Measurements from ENCODE around the gene IGFL4.

IGFL4 gene

DNA sequence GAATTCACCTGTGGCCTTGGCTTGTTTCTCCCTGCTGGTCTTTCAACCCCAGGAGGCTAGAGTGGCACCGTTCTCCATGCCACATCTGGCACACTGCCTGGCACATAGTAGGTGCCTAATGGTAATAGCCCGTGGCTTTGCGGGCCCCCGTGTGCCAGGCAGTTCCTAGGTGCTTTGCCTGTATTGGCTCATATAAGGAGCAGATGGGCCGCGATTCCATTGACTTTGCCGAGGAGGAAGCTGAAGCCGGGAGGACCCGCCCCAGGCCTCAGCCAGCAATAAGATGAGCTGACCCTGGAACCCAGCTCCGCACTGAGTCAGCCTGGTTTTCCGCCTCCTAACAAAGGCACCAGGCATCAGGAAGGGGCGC is 18.8 kb downstream of the IGFL4 start:
- DNase-seq, result no peak

GRCh38 chr19:46021531-46022041 is 19.2 kb downstream of the IGFL4 start:
- DNase-seq, result peak in 1 of 56 donors; percentile 6

- DNase-seq, result peak in 1 of 56 donors; percentile 13
These were observed 20.0 kb downstream of the IGFL4 start for GRCh38 chr19:46020819-46021125.

DNA sequence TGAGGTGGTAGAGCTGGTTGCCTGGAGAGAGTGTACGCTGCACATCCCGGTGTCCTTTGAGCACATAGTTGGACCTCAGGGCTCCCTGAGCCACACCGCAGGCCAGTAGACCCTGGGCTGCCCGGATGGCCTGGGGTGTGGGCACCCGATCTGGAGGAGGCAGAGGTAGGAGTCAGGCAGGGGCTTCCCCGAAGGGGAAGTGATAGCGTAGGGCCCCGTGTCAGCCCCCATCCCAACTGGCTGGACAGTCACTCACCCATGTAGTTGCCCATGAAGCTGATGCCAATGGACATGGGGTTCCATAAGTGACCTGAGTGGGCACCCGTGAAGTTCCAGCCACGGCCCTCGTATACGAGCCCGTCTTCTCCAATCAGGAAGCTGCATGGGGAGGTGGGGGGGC is 21.5 kb downstream of the IGFL4 start:
- DNase-seq, result no peak

GRCh38 chr19:46018729-46019251 is 22.0 kb downstream of the IGFL4 start:
- DNase-seq, result no peak

DNA sequence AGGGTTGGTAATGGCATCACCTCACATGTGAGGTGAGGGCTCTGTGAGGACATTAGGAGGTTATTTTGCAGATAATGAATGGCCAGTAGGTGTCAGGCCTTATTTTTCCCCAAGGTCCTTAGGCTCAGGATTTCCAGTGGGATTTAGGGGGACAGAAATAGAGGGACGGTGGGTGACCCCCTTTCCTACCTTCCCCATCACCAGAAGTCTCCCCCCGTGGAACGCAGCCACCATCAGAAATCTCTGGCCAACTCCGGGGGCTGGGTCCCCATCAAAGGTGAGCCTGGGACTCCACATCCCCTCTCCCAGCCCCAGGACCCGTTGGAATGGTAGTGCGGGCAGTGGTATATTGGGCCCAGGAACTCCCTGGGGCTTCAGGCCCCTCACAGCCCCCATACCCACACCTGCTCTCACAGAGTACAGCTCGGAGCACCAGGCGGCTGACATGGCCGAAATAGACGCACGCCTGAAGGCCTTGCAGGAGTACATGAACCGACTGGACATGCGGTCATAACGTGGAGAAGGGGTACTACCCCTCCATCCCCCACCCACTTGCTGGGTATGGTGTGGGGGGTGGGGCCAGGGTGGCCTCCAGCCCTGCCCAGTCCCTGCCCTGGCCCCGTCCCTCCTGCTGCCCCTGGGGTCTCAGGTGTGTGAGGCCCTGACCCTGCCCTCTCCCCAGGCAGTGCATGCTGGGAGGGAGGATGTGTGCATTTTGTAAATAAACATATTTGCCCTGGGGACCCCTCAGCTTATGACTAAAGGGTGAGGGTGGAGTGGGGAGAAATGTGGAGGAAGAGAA is 22.7 kb downstream of the IGFL4 start:
- DNase-seq, result no peak

DNA sequence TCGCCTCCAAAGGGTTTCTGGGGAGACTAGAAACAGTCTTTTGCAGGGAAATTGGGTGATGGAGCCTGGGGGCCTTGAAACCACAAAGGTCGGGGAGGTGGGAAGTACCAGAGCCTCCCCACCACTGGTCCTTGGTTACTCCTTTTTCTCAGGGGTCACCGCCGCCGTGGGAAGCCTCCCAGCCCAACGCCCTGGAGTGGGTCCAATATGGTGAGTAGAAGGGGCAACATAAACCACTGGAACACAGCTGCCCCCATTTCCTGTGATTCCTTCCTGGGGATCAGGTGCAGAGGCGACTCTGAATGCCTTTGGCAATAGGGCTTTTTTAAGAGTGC is 23.7 kb downstream of the IGFL4 start:
- DNase-seq, result no peak

- peak in 49 of 56 donors; percentile 10 to 87 (median 64) for DNase-seq
These were observed 24.2 kb downstream of the IGFL4 start for GRCh38 chr19:46016426-46017094.

DNA sequence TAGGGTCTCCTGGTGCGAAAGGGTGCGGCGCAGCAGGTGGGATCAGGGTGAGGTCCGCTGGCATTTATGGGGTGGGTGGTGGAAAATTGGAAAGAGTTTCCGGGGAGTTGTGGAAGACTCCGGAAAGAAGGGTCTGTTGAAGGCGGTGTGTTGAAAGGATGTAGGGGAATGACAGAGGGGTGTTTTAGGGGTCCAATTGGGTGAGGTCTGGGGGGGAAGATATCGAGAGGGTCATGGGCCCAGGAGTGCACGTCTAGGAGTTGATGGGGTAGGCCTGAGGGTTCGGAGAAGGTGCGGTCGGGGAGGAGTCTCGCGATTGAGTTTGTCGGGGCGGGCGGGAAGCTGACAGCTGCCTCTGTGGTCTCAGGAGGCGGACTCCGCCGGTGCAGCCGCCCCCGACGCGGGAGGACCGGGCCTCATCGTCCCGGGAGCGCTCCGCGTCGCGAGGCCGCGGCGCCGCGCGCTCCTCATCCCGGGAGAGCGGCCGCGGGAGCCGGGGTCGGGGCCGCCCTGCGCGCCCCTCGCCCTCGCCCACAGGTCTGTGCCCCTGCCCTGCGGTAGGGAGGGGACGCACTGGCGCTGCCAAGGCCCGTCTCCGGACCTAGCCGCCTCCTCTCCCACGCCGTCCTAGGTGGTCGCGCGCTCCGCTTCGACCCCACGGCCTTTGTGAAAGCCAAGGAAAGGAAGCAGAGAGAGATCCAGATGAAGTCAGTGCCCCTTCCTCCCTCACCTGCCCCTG is 24.9 kb downstream of the IGFL4 start:
- DNase-seq, result no peak

DNA sequence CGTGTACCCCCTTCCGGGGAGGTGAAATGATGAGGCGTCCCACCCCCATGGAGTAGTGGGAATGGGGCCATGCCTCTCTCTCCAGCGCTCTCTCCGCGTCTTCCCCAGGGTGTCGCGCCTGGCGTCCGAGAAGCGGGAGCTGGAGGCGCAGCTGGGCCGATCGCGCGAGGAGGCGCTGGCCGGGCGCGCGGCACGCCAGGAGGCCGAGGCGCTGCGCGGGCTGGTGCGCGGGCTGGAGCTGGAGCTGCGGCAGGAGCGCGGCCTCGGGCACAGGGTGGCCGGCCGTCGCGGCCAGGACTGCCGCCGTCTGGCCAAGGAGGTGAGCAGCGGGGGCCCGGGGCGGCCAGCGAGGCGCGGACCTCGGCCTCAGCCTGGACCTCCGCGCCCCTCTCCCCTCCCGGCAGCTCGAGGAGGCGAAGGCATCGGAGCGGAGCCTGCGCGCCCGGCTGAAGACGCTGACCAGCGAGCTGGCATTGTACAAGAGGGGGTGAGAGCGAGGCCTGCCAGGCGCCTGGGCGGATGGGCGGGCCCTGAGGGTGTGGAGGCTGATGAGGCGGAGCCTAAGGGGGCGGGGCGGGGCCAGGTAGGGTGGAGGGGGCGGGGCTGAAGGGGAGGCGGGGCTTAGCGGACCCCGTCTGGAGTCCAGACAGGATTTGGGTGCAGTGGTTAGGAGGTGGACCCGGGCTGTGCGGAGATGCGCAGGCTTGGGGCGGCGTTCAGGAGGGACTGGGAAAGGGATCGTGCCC is 25.7 kb downstream of the IGFL4 start:
- peak in 11 of 56 donors; percentile 5 to 58 (median 22) for DNase-seq

GRCh38 chr19:46014534-46014933 is 26.3 kb downstream of the IGFL4 start:
- DNase-seq, result no peak

GRCh38 chr19:46009530-46010510 is 31.0 kb downstream of the IGFL4 start:
- DNase-seq, result peak in 49 of 56 donors; percentile 22 to 89 (median 59)

GRCh38 chr19:46006411-46006810 is 34.4 kb downstream of the IGFL4 start:
- no peak for DNase-seq

DNA sequence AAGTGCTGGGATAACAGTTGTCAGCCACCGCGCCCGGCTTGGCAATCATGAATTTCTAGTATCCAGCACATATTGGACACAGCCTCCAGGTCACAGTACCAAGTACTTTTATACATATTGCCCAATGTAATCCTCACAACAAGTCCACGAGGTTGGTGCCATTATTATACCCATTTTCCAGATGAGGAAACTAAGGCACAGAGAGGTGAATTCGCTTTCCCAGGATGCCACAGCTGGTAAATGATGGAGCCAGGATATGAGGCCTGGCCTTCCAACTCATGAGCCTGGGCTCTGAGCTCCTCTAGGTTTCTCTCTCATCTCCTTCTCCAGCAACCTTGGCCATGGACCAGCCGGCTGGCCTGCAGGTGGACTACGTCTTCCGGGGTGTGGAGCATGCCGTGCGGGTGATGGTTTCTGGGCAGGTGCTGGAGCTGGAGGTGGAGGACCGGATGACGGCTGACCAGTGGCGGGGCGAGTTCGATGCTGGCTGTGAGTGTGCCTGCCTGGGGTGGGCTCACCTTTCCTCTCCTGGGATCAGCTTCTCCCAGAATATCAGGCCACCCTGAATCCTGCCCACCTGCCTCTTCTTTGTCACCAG is 38.0 kb downstream of the IGFL4 start:
- DNase-seq, result no peak

- DNase-seq, result peak in 47 of 56 donors; percentile 12 to 81 (median 50)
These were observed 40.1 kb downstream of the IGFL4 start for GRCh38 chr19:46000491-46001246.

GRCh38 chr19:45999653-46000121 is 41.1 kb downstream of the IGFL4 start:
- peak in 26 of 56 donors; percentile 8 to 87 (median 32) for DNase-seq

- DNase-seq, result no peak
These were observed 42.0 kb downstream of the IGFL4 start for GRCh38 chr19:45998834-45999233.

- DNase-seq, result no peak
These were observed 43.9 kb downstream of the IGFL4 start for GRCh38 chr19:45996933-45997332.
